Urothelium cell line (cell line): ENCODE results near the gene CRYZL1.
"Not testable (repeated sequence)": the region's sequence is repeated elsewhere in the genome, so short reads cannot be mapped to it uniquely, and the experiment has no call there.

Experiments
- DNase-seq: peaks from one replicate; pipeline ENCODE4 v3.0.0; 2011; ENCODE audit warnings: low spot score, mixed read lengths
- FAIRE-seq: peaks from 2 replicates; lab custom pipeline; 2011; peaks lifted over from hg19 to GRCh38; lab: Jason Lieb, UNC

Gene CRYZL1

DNA sequence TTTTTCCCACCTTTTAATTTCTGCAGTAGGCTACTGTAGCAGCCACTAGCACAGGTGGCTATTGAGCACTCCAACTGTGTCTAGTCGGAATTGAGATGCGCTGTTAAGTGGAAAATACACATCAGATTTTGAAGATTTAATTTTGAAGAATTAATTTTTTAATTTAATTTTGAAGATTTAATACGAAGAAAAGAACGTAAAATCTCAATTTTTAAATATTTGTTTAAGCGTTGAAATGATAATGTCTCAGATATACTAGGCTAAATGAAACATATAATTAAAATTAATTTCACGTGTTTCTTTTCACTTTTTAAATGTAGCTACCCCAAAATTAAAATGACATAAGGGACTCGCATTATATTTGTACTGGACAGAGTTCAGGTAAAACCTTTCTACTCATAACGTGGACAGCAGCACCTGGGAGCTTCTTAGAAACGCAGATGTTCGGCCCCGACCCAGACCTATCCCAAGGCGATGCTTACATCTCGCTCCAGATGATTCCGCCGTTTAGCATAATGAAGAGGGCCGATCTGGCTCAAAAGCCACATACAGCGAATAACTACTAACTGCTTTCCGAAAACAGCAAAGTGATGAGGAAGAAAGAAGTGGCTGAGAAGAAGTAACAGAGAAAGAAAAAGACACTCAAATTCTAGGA is 717 bp downstream of the CRYZL1 start:
- FAIRE-seq = no peak
- DNase-seq = no peak

DNA sequence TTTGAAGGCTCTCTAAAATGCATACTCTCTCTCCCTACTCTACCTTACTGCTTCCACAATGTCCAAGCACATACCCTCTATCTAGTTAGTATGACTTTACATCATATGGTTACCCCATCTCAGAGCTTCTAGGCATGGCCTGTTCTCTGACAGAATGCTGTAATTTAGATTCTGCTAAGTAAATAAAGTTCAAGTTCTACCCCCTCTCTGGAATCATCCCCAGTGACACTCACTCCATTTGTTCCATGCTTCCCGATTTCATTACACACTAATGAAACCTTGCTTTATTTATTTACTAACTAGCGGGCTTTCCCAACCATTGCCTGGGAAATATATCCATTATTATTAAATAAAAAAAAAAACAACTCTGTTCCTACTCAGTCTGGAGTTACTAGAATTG is 7.3 kb downstream of the CRYZL1 start:
- no peak for DNase-seq
- FAIRE-seq = no peak

- not testable (repeated sequence) for FAIRE-seq, DNase-seq
These were observed 15.4 kb downstream of the CRYZL1 start for GRCh38 chr21:33626151-33626550.

GRCh38 chr21:33622253-33622652 is 19.3 kb downstream of the CRYZL1 start:
- FAIRE-seq (no peak), DNase-seq (no peak)

GRCh38 chr21:33619726-33620125 is 21.8 kb downstream of the CRYZL1 start:
- FAIRE-seq (no peak), DNase-seq (no peak)

GRCh38 chr21:33618407-33618806 is 23.1 kb downstream of the CRYZL1 start:
- no peak for FAIRE-seq
- no peak for DNase-seq

- not testable (repeated sequence) for FAIRE-seq, DNase-seq
These were observed 24.0 kb downstream of the CRYZL1 start for GRCh38 chr21:33617565-33617964.

GRCh38 chr21:33611006-33611744 is 30.4 kb downstream of the CRYZL1 start:
- FAIRE-seq (no peak), DNase-seq (no peak)

GRCh38 chr21:33608559-33608958 is 33.0 kb downstream of the CRYZL1 start:
- no peak for FAIRE-seq

DNA sequence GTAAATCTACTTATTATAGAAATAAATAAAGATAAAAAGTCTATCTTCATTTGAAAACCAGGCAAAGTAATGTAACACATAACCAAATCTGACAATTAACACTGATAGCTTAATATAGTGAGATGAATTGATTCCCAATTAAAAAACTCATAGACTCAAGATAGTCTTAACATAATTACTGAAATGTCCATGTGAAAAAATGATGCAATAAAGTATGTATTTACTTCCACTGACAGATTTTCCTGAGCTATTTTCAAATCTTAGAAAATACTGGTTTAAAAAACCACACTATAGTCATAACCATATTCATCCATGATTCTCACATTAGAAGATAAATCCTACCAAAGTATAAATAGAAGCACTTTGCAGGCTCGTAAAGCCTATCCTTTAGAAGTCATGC is 43.5 kb downstream of the CRYZL1 start:
- DNase-seq (no peak), FAIRE-seq (no peak)

More at GRCh38 chr21:33608559-33608958, 33.0 kb downstream of the CRYZL1 start:
- DNase-seq = no peak

GRCh38 chr21:33588485-33589335 is 52.8 kb downstream of the CRYZL1 start, which contains the start of gene DONSON:
Gene DONSON, minus strand, starts transcription at chr21:33588684. Its CDS starts 43 bp downstream, at chr21:33588641.
- DNase-seq = peak; percentile 97
- peak; percentile 61 for FAIRE-seq

- no peak for DNase-seq
- no peak for FAIRE-seq
These were observed 53.6 kb downstream of the CRYZL1 start for GRCh38 chr21:33587792-33588484.

DNA sequence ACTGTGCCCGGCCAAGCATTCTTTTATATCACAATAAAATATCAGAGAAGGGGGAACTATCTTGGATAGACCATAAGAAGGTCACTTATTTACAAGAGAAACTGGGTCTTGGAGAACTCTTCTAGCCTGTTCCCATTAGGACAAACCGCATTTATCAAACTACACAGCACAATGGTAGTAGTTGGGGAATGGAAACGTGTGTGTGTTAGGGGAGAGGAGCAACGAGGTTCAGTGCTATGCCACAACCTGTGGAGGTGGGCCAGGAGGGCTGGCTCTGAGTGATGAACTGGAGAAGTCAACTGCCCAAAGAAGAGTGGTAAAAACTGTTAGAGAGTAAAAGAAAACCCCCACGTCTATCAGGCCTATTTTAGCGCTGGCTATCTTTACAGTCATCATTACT is 54.6 kb downstream of the CRYZL1 start:
- no peak for FAIRE-seq
- no peak for DNase-seq

- FAIRE-seq = no peak
- no peak for DNase-seq
These were observed 57.1 kb downstream of the CRYZL1 start for GRCh38 chr21:33584455-33584854.

GRCh38 chr21:33578959-33579542 is 62.5 kb downstream of the CRYZL1 start:
- DNase-seq (no peak), FAIRE-seq (no peak)

DNA sequence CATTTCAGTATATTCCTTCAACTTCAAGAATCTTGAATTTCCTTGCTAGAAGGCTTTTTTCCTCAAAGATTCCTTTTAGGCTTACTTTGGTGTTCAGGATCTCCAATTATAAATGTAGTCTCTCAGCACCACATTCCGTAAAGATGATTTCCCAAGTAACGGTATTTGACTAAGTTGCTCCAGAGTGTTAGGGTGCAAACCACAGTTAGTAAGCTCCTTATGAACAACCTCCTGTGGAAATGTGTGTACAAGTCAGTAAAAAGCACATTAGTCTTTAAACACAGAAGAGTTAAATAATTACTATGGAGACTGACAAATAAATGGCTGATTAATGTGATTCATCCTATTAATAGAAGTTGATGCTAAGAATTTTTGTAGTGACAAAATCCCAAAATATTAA is 63.3 kb downstream of the CRYZL1 start:
- no peak for FAIRE-seq

GRCh38 chr21:33576741-33577141 is 64.8 kb downstream of the CRYZL1 start:
- DNase-seq = not testable (repeated sequence)
- peak; percentile 30 for FAIRE-seq

More for the DNA sequence above, 63.3 kb downstream of the CRYZL1 start:
- no peak for DNase-seq

DNA sequence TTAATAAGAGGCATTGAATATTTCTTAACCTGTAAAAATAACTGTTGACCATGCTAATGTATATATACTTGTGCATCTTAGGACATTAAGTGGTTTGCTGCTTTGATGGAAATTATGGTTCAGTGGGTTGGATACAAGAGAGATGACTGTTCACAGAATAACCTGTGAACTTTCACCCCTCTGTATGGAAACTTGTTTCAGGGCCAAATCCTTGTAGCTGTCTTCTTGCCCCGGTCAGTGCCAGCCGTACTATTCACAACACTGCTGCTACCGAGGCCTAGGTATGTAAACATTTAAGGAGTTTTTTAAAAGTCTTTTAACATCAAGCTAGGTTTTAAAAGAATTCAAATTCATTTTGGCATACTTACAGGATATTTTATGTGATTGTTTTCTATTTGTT is 69.2 kb downstream of the CRYZL1 start:
- DNase-seq = no peak
- no peak for FAIRE-seq

- DNase-seq = no peak
- FAIRE-seq = no peak
These were observed 71.5 kb downstream of the CRYZL1 start for GRCh38 chr21:33569991-33570390.

- FAIRE-seq (no peak), DNase-seq (no peak)
These were observed 73.1 kb downstream of the CRYZL1 start for GRCh38 chr21:33568448-33568847.
